ENCODE data around the gene CADM2.

CADM2 gene

GRCh38 chr3:85297291-85297690 lies 338.5 kb downstream of the CADM2 start:
- H3K4me3 ChIP-seq (ENCODE audit: low read depth, low read length) = no peak overlapping the region
- DNase-seq (ENCODE audit: low read depth) = no peak
- no peak for TF ChIP-seq CTCF (conservative IDR thresholded peaks at IDR 0.05; ENCODE audit: low read depth, low read length)

- H3K4me3 ChIP-seq (ENCODE audit: low read depth, low read length) = no peak overlapping the region
- DNase-seq (ENCODE audit: low read depth) = no peak
- TF ChIP-seq CTCF (conservative IDR thresholded peaks at IDR 0.05; ENCODE audit: low read depth, low read length) = no peak
Observed at GRCh38 chr3:85298032-85298431, 339.2 kb downstream of the CADM2 start.

GRCh38 chr3:85303156-85303555 lies 344.4 kb downstream of the CADM2 start:
- no peak for DNase-seq (ENCODE audit: low read depth)
- no peak for TF ChIP-seq CTCF (conservative IDR thresholded peaks at IDR 0.05; ENCODE audit: low read depth, low read length)
- H3K4me3 ChIP-seq (ENCODE audit: low read depth, low read length) = no peak overlapping the region

GRCh38 chr3:85304360-85304964 lies 345.7 kb downstream of the CADM2 start:
- peak; percentile 22 for DNase-seq (ENCODE audit: low read depth)
- H3K4me3 ChIP-seq (ENCODE audit: low read depth, low read length) = no peak overlapping the region

GRCh38 chr3:85312331-85312730 lies 353.5 kb downstream of the CADM2 start:
- no peak for DNase-seq (ENCODE audit: low read depth)
- H3K4me3 ChIP-seq (ENCODE audit: low read depth, low read length) = no peak overlapping the region
- no peak for TF ChIP-seq CTCF (conservative IDR thresholded peaks at IDR 0.05; ENCODE audit: low read depth, low read length)

More at GRCh38 chr3:85304360-85304964, 345.7 kb downstream of the CADM2 start:
- peak; percentile 48 for TF ChIP-seq CTCF (conservative IDR thresholded peaks at IDR 0.05; ENCODE audit: low read depth, low read length)

GRCh38 chr3:85313380-85313779 lies 354.6 kb downstream of the CADM2 start:
- DNase-seq (ENCODE audit: low read depth) = no peak

More at GRCh38 chr3:85313380-85313779, 354.6 kb downstream of the CADM2 start:
- no peak for TF ChIP-seq CTCF (conservative IDR thresholded peaks at IDR 0.05; ENCODE audit: low read depth, low read length)
- no peak overlapping the region for H3K4me3 ChIP-seq (ENCODE audit: low read depth, low read length)

Data from choroid plexus epithelial cell (primary cell).